Endothelial cell of umbilical vein (primary cell): ENCODE measurements around the gene CPNE6. TPM values are rescaled to one million over a fixed set of nuclear protein-coding genes. Genes with fewer than 3 reads are reported as not detected.
"Not testable (repeated sequence)": the region's sequence is repeated elsewhere in the genome, so short reads cannot be mapped to it uniquely, and the experiment has no call there.

Source experiments
- Bru-seq: library from RNA; stranded (reverse); fragments of 400-500 nt; gene quantifications from one replicate; lab custom pipeline; 2021; lab: Mats Ljungman, UMichigan
- BruChase-seq, 2 experiments: library from RNA; stranded (reverse); fragments of 400-500 nt; gene quantifications; one replicate each; lab custom pipeline; 2021; lab: Mats Ljungman, UMichigan
- BruUV-seq: library from RNA; stranded (reverse); fragments of 400-500 nt; replicated peaks from 2 replicates; lab custom pipeline; 2021; lab: Mats Ljungman, UMichigan
- CTCF ChIA-PET: fragments of 300-600, 350-600 bp; sonication (Branson Sonifier 250); formaldehyde crosslinking; loops from one replicate; lab custom pipeline; 2021; ENCODE audit warnings: antibody characterized with exemption, inconsistent platforms; lab: Charles Lee
- POLR2A ChIA-PET: fragments of 300-600, 350-600 bp; sonication (Branson Sonifier 250); formaldehyde crosslinking; loops from one replicate; lab custom pipeline; 2021; ENCODE audit warnings: antibody characterized with exemption, inconsistent platforms; lab: Charles Lee
- DNase-seq: peaks from one replicate; pipeline ENCODE4 v3.0.0-alpha.2; 2011; ENCODE audit warnings: low read depth, low spot score
- FAIRE-seq: peaks from 2 replicates; lab custom pipeline; 2011; peaks lifted over from hg19 to GRCh38; lab: Jason Lieb, UNC
- H2AFZ ChIP-seq: 2 replicates; pipeline ENCODE4 v1.6.0; 2012; ENCODE audit warnings: low read depth, low read length, control low read depth, inconsistent platforms
- H3K27ac ChIP-seq: 2 replicates; pipeline ENCODE4 v1.5.1; 2011; ENCODE audit warnings: low read depth, mild to moderate bottlenecking, control low read depth, low read length, moderate library complexity; ENCODE audit not compliant: insufficient read depth
- H3K27me3 ChIP-seq, 2 experiments: 2 replicates each; pipeline versions ENCODE4 v1.6.0 to v1.6.1; 2011; ENCODE audit warnings: low read length in 2 of 2, mixed read lengths in 1 of 2; ENCODE audit not compliant: control insufficient read depth in 2 of 2, insufficient read depth in 2 of 2
- H3K36me3 ChIP-seq, 2 experiments: 2 replicates in 1 of 2; 3 replicates in 1 of 2; pipeline ENCODE4 v1.5.1; 2011; ENCODE audit warnings: low read length in 2 of 2, mild to moderate bottlenecking in 1 of 2, moderate library complexity in 1 of 2; ENCODE audit not compliant: control insufficient read depth in 2 of 2, insufficient read depth in 2 of 2; ENCODE audit errors: extremely low read depth in 1 of 2
- H3K4me1 ChIP-seq: 3 replicates; pipeline ENCODE4 v1.5.1; 2011; ENCODE audit warnings: mild to moderate bottlenecking, low read length; ENCODE audit not compliant: control insufficient read depth, insufficient read depth; ENCODE audit errors: extremely low read depth
- H3K4me2 ChIP-seq: 2 replicates; pipeline ENCODE4 v1.6.1; 2011; ENCODE audit warnings: low read length, control low read depth, mixed read lengths; ENCODE audit not compliant: insufficient read depth
- H3K4me3 ChIP-seq, 3 experiments: fragments of 200-600 bp in 1 of 3; sonication (generic), shearing (Covaris generic) in 1 of 3; replicated peaks in 1 of 3; 2 replicates each; pipeline ENCODE4 v1.5.1; 2011 to 2016; ENCODE audit warnings: control low read depth in 3 of 3, low read length in 3 of 3, mild to moderate bottlenecking in 2 of 3, inconsistent platforms in 1 of 3, low read depth in 1 of 3, moderate library complexity in 1 of 3; ENCODE audit not compliant: insufficient read depth in 1 of 3
- H3K79me2 ChIP-seq: 2 replicates; pipeline ENCODE4 v1.6.0; 2012; ENCODE audit warnings: low read length, inconsistent platforms; ENCODE audit not compliant: control insufficient read depth, insufficient read depth
- H3K9ac ChIP-seq: replicated peaks from 2 replicates; pipeline ENCODE3; 2011; ENCODE audit warnings: low read length, control low read depth; ENCODE audit not compliant: insufficient read depth; ENCODE audit errors: extremely low read depth
- H3K9me1 ChIP-seq: replicated peaks from 3 replicates; pipeline ENCODE4 v1.6.0; 2011; ENCODE audit warnings: mild to moderate bottlenecking, low read length; ENCODE audit not compliant: control insufficient read depth, insufficient read depth; ENCODE audit errors: extremely low read depth
- H3K9me3 ChIP-seq: replicated peaks from 2 replicates; pipeline ENCODE4 v1.5.1; 2012; ENCODE audit warnings: low read length, inconsistent platforms; ENCODE audit not compliant: control insufficient read depth, insufficient read depth
- H4K20me1 ChIP-seq: replicated peaks from 2 replicates; pipeline ENCODE3; 2011; ENCODE audit warnings: mild to moderate bottlenecking, low read length; ENCODE audit not compliant: control insufficient read depth, insufficient read depth; ENCODE audit errors: extremely low read depth
- EZH2 ChIP-seq: IDR thresholded peaks from 2 replicates; pipeline ENCODE4 v1.6.1; 2012; ENCODE audit warnings: borderline replicate concordance, low read depth, mild to moderate bottlenecking, moderate library complexity, low read length, inconsistent platforms; ENCODE audit not compliant: severe bottlenecking
- FOS ChIP-seq: IDR thresholded peaks from 2 replicates; pipeline ENCODE4 v1.6.1; 2011; ENCODE audit warnings: mild to moderate bottlenecking, low read length, moderate library complexity, borderline replicate concordance; ENCODE audit not compliant: insufficient read depth
- GATA2 ChIP-seq: IDR thresholded peaks from 2 replicates; pipeline ENCODE4 v1.7.0; 2011; ENCODE audit warnings: low read depth, mild to moderate bottlenecking, moderate library complexity, mixed read lengths, low read length; ENCODE audit not compliant: insufficient read length, insufficient read depth
- JUN ChIP-seq: IDR thresholded peaks from 2 replicates; pipeline ENCODE4 v1.6.1; 2011; ENCODE audit warnings: borderline replicate concordance, low read depth; ENCODE audit not compliant: insufficient read length, insufficient read depth
- MYC ChIP-seq: IDR thresholded peaks from one replicate; pipeline ENCODE4 v1.6.1; 2011; ENCODE audit warnings: mild to moderate bottlenecking, low read depth, low read length
- POLR2A ChIP-seq: IDR thresholded peaks from 2 replicates; pipeline ENCODE4 v1.6.1; 2012; ENCODE audit warnings: low read depth, mild to moderate bottlenecking, control low read depth, low read length
- POLR2AphosphoS5 ChIP-seq: IDR thresholded peaks from 2 replicates; pipeline ENCODE4 v1.6.1; 2012; ENCODE audit warnings: low read depth, mild to moderate bottlenecking, control low read depth, low read length, moderate library complexity; ENCODE audit not compliant: insufficient read depth
- dilution Hi-C: fragments of 300-500 bp; cut with MboI; formaldehyde crosslinking; loops from one replicate; pipeline ENCODE4 v1.15.0; 2019; ENCODE audit warnings: low sequenced_read_pairs; ENCODE audit not compliant: extremely low pct_ligation_motif_present
- intact Hi-C: fragments of 100-400 bp; cut with micrococcal nuclease; formaldehyde crosslinking; loops from one replicate; pipeline ENCODE4 v1.10.0; 2022
- long read RNA-seq: library from polyadenylated mRNA; stranded (forward); transcript quantifications from one replicate; pipeline ENCODE4 v2.0.0, GENCODE V29; 2021
- polyA minus RNA-seq, 3 experiments: library from RNA; depleted of rRNA, polyadenylated mRNA; stranded (reverse); fragments of >200 nt; gene quantifications; 1 replicate in 1 of 3; 2 replicates in 2 of 3; pipeline ENCODE4 v1.2.3, GENCODE V29; 2011
- polyA plus RNA-seq, 4 experiments: library from polyadenylated mRNA; depleted of rRNA in 3 of 4; stranded (reverse) in 3 of 4; unstranded in 1 of 4; fragments of >200 nt; gene quantifications; 2 replicates each; pipeline versions ENCODE4 v1.2.1 to v1.2.3, GENCODE V29; 2011 to 2012; ENCODE audit warnings: missing spikeins in 1 of 4
- total RNA-seq: library from RNA; stranded (reverse); gene quantifications from 2 replicates; pipeline ENCODE4 v1.2.3, GENCODE V29; 2021
- TF ChIP-seq, protein P1 (sequence below): IDR thresholded peaks from 2 replicates; pipeline ENCODE4 v1.6.1; 2011; ENCODE audit not compliant: insufficient read depth, insufficient read length
- TF ChIP-seq, protein P2 (sequence below), 2 donors: IDR thresholded peaks; 1 replicate in 1 of 2; 2 replicates in 1 of 2; pipeline ENCODE4 v1.5.1; 2011; ENCODE audit warnings: low read length in 2 of 2, mild to moderate bottlenecking in 2 of 2, moderate library complexity in 2 of 2, control low read depth in 1 of 2, inconsistent platforms in 1 of 2, low read depth in 1 of 2; ENCODE audit not compliant: insufficient read depth in 1 of 2; ENCODE audit errors: extremely low read depth in 1 of 2

The CPNE6 gene
- total RNA-seq (not detected in 2 replicates), polyA plus RNA-seq (not detected in 2 replicates), polyA minus RNA-seq (not detected in 2 replicates), Bru-seq, nascent RNA (not detected), BruChase-seq, experiment 1, labeled RNA remaining after a 6-hour chase (not detected), BruChase-seq, experiment 2, labeled RNA remaining after a 2-hour chase (not detected)
- polyA plus RNA-seq (2011; cell fraction: cytosol; rRNA removed), result not detected in 2 replicates
- polyA plus RNA-seq (2011; cell fraction: nucleus; rRNA removed), result not detected in 2 replicates
- polyA plus RNA-seq (2012), result not detected in 2 replicates
- polyA minus RNA-seq (2011; cell fraction: cytosol; rRNA and poly(A)+ RNA removed), result not detected
- polyA minus RNA-seq (2011; cell fraction: nucleus; rRNA and poly(A)+ RNA removed), result not detected in 2 replicates
- long read RNA-seq, result 0 reads

DNA sequence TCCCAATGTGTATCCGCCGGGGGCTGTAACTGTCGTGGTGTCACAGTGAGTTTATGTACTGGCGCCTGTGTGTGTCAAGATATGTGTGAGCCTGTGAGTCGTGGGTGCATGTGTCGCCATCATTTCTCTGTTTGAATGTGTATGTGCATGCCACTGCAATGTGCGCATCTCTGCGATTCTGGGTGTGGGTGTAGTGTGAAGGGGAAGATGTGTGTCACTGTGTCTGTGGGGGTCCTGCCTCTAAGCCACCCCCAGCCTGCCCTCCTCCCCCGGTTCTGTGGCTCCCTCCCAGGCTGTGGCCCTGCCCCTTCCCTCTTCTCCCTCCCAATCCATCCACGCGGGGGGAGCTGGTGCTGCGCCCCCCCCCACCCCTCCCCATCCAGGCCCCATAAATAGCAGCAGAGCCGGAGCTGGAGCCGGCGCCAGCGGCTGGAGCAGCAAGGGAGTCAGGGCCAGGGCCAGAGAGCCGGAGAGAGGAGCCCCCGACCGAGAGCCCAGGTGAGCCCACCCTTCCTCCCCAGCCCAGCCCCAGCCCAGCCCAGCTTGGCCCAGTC is at the start of gene CPNE6:
Gene CPNE6, plus strand, starts transcription at position 419 of the 554 bp plus-strand sequence. CDS start 1,375 bp downstream, outside the sequence.
- H3K79me2 ChIP-seq, result no peaks in the 10 kb centered on the region
- dilution Hi-C loops, result no loop called here
- H3K4me3 ChIP-seq, result no peak within 1 kb of the TSS
- BruUV-seq, result no TSS peak
- no peak within 1 kb of the TSS for H3K4me2 ChIP-seq
- no peaks in the 10 kb centered on the region for H3K36me3 ChIP-seq
- FAIRE-seq, result no peak
- no peaks in the 10 kb centered on the region for H4K20me1 ChIP-seq
- ChIA-PET CTCF (interaction anchor here (1.5 kb wide), 1 partner anchor 11 kb away, joined by 4 read pairs; no protein-coding TSS in a partner anchor), POLR2A (no interaction called here)
- DNase-seq, result no peak
- no peak for TF ChIP-seq MYC
- no peak for TF ChIP-seq POLR2AphosphoS5
- TF ChIP-seq, protein P1, sequence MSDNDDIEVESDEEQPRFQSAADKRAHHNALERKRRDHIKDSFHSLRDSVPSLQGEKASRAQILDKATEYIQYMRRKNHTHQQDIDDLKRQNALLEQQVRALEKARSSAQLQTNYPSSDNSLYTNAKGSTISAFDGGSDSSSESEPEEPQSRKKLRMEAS, result no peak
- TF ChIP-seq, protein P2, sequence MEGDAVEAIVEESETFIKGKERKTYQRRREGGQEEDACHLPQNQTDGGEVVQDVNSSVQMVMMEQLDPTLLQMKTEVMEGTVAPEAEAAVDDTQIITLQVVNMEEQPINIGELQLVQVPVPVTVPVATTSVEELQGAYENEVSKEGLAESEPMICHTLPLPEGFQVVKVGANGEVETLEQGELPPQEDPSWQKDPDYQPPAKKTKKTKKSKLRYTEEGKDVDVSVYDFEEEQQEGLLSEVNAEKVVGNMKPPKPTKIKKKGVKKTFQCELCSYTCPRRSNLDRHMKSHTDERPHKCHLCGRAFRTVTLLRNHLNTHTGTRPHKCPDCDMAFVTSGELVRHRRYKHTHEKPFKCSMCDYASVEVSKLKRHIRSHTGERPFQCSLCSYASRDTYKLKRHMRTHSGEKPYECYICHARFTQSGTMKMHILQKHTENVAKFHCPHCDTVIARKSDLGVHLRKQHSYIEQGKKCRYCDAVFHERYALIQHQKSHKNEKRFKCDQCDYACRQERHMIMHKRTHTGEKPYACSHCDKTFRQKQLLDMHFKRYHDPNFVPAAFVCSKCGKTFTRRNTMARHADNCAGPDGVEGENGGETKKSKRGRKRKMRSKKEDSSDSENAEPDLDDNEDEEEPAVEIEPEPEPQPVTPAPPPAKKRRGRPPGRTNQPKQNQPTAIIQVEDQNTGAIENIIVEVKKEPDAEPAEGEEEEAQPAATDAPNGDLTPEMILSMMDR (IDR thresholded peaks at IDR 0.05; ENCODE audit: extremely low read depth in 1 of 2, insufficient read depth in 1 of 2, low read depth in 1 of 2, low read length in 2 of 2), result no peak
- TF ChIP-seq POLR2A, result no peak
- no peak for TF ChIP-seq JUN
- no peak for TF ChIP-seq GATA2
- no peak for TF ChIP-seq FOS
- TF ChIP-seq EZH2, result no peak
- H2AFZ ChIP-seq, result no peak within 1 kb of the TSS
- intact Hi-C loops, result no loop called here
- no peak within 1 kb of the TSS for H3K27ac ChIP-seq
- H3K27me3 ChIP-seq, result no peaks in the 10 kb centered on the region
- H3K9me3 ChIP-seq, result no peaks in the 10 kb centered on the region
- H3K9me1 ChIP-seq, result no peaks in the 10 kb centered on the region
- no peaks in the 10 kb centered on the region for H3K4me1 ChIP-seq
- H3K9ac ChIP-seq, result no peak within 1 kb of the TSS

DNA sequence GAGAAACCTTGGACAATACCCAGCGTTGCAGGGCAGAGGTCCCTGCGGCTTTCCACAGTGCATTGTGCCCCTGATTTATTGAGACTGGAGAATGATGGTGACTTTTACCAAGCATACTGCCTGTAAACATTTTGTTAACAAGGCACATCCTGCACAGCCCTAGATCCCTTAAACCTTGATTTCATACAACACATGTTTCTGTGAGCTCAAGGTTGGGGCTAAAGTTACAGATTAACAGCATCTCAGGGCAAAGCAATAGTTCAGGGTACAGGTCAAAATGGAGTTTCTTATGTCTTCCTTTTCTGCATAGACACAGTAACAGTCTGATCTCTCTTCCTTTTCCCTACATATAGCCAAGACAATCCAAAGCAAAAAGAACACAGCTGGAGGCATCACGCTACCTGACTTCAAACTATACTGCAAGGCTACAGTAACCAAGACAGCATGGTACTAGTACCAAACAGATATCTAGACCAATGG is 46.4 kb upstream of the CPNE6 start:
- H3K9me1 ChIP-seq, H3K79me2 ChIP-seq, H3K27me3 ChIP-seq, H4K20me1 ChIP-seq, H3K9ac ChIP-seq, H2AFZ ChIP-seq, CTCF ChIA-PET, H3K4me2 ChIP-seq, POLR2A ChIA-PET, H3K4me1 ChIP-seq, BruUV-seq, H3K36me3 ChIP-seq, H3K9me3 ChIP-seq, dilution Hi-C loops, FAIRE-seq, H3K27ac ChIP-seq, intact Hi-C loops, H3K4me3 ChIP-seq, DNase-seq: not testable (repeated sequence)
